Vagina (tissue), 2 donors: Measurements from ENCODE around the gene NOLC1.

Source experiments
- CTCF ChIP-seq, 3 experiments: fragments of 450-650 bp in 2 of 3; fragments of 200-600 bp in 1 of 3; sonication (generic) in 1 of 3; IDR thresholded peaks; one replicate each; pipeline ENCODE4 v1.5.1; 2017 to 2019; ENCODE audit warnings: antibody characterized with exemption in 3 of 3, mild to moderate bottlenecking in 2 of 3, moderate library complexity in 2 of 3
- POLR2A ChIP-seq, 2 donors: fragments of 450-650 bp; IDR thresholded peaks; one replicate each; pipeline ENCODE4 v1.6.1; 2017; ENCODE audit warnings: antibody characterized with exemption in 2 of 2, mild to moderate bottlenecking in 2 of 2, moderate library complexity in 2 of 2

DNA sequence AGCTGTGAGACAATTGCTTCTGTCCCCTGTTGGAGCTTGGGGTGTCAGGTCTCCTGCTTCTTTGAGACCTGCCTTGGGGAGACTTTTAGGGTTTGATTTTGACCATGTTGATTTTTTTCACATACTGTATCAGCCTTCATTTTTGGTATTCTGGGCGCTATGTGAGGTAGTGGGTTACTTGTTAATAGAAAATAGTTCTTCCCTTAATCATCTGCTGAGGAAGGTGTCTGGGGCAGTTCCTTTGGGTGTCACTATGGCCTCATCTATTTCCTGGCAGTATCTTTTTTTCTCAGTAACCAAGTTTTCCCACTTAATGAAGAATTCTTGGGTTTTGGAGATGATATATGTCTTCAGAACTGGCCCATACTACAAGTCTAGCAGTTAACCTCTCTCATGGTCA lies 4.6 kb upstream of the NOLC1 start:
- TF ChIP-seq CTCF (IDR thresholded peaks at IDR 0.05), result no peak
- TF ChIP-seq POLR2A (IDR thresholded peaks at IDR 0.05), result no peak
